CD4-positive, alpha-beta memory T cell (primary cell): ENCODE results near the gene FARP2. TPM values are rescaled to one million over a fixed set of nuclear protein-coding genes. Genes with fewer than 3 reads are reported as not detected.

Experiments used
- CTCF ChIA-PET: fragments of 350-600 bp; sonication (Branson Sonifier 250); formaldehyde crosslinking; loops from one replicate; lab custom pipeline; 2021; ENCODE audit warnings: inconsistent platforms; ENCODE audit not compliant: partially characterized antibody; lab: Charles Lee
- POLR2A ChIA-PET: fragments of 350-600 bp; sonication (Branson Sonifier 250); formaldehyde crosslinking; loops from one replicate; lab custom pipeline; 2021; ENCODE audit not compliant: partially characterized antibody; lab: Charles Lee
- DNase-seq, 5 donors: peaks; one replicate each; pipeline versions ENCODE4 v3.0.0 to v3.0.0-alpha.2; 2020 to 2022; ENCODE audit warnings: mixed read lengths in 1 of 5
- H3K27ac ChIP-seq: one replicate; pipeline ENCODE4 v1.7.0; 2013; ENCODE audit warnings: low read depth, low read length
- H3K27me3 ChIP-seq: 2 replicates; pipeline ENCODE4 v1.7.0; 2013; ENCODE audit warnings: mild to moderate bottlenecking, low read length, moderate library complexity; ENCODE audit not compliant: insufficient read depth
- H3K36me3 ChIP-seq: 2 replicates; pipeline ENCODE4 v1.7.0; 2013; ENCODE audit warnings: mild to moderate bottlenecking, low read length, moderate library complexity; ENCODE audit not compliant: insufficient read depth
- H3K4me1 ChIP-seq: 2 replicates; pipeline ENCODE4 v1.7.0; 2013; ENCODE audit warnings: mild to moderate bottlenecking, low read length, moderate library complexity; ENCODE audit not compliant: insufficient read depth
- H3K4me3 ChIP-seq, 2 donors: one replicate each; pipeline ENCODE4 v1.7.0; 2013; ENCODE audit warnings: low read length in 2 of 2, mild to moderate bottlenecking in 1 of 2
- H3K9me3 ChIP-seq, 2 donors: one replicate each; pipeline ENCODE4 v1.7.0; 2013; ENCODE audit warnings: low read length in 2 of 2, control low read depth in 1 of 2; ENCODE audit not compliant: control insufficient read depth in 1 of 2
- H3K27ac Mint-ChIP-seq, 7 donors: one replicate each; pipeline ENCODE4 v1.8.0; 2020 to 2021; ENCODE audit warnings: mixed read lengths in 7 of 7, mild to moderate bottlenecking in 6 of 7, inconsistent platforms in 3 of 7, moderate library complexity in 3 of 7
- H3K27me3 Mint-ChIP-seq, 2 donors: one replicate each; pipeline ENCODE4 v1.8.0; 2020 to 2021; ENCODE audit warnings: mixed read lengths in 2 of 2
- H3K36me3 Mint-ChIP-seq, 2 donors: one replicate each; pipeline ENCODE4 v1.8.0; 2020 to 2021; ENCODE audit warnings: mixed read lengths in 2 of 2, inconsistent platforms in 1 of 2, mild to moderate bottlenecking in 1 of 2
- H3K4me1 Mint-ChIP-seq, 4 donors: one replicate each; pipeline ENCODE4 v1.8.0; 2020 to 2021; ENCODE audit warnings: mixed read lengths in 4 of 4, mild to moderate bottlenecking in 1 of 4
- H3K4me3 Mint-ChIP-seq, 8 donors: one replicate each; pipeline ENCODE4 v1.8.0; 2020 to 2021; ENCODE audit warnings: mixed read lengths in 8 of 8, mild to moderate bottlenecking in 7 of 8, moderate library complexity in 6 of 8, inconsistent platforms in 3 of 8
- H3K9me3 Mint-ChIP-seq, 8 donors: one replicate each; pipeline ENCODE4 v1.8.0; 2020 to 2021; ENCODE audit warnings: mixed read lengths in 8 of 8, mild to moderate bottlenecking in 5 of 8, inconsistent platforms in 3 of 8, moderate library complexity in 1 of 8
- intact Hi-C: fragments of 100-400 bp; cut with micrococcal nuclease; formaldehyde crosslinking; loops from one replicate; pipeline ENCODE4 v1.15.1; 2023
- polyA plus RNA-seq, 2 donors: library from polyadenylated mRNA; unstranded; fragments of 300-500 nt; fragmentation: Illumina TruSeq; gene quantifications; one replicate each; pipeline ENCODE4 v1.2.3, GENCODE V29; 2021
- total RNA-seq, 2 experiments: library from RNA; stranded (reverse); gene quantifications; one replicate each; pipeline ENCODE4 v1.2.3, GENCODE V29; 2021

FARP2 gene
- total and polyA plus RNA-seq, 4 experiments from 2014 or later = 3.9 to 21.8 (median 11.4) TPM

- Mint-ChIP-seq H3K27ac (no peak overlapping the region), H3K4me1 (no peaks in the 10 kb centered on the region), H3K9me3 (no peaks in the 10 kb centered on the region), H3K36me3 (no peaks in the 10 kb centered on the region), H3K4me3 (no peak overlapping the region), H3K27me3 (peaks cover 6 to 14% of the 10 kb centered on the region in 2 donors)
- ChIA-PET CTCF (no interaction called here), POLR2A (no interaction called here)
- intact Hi-C loops = no loop called here
- no peaks in the 10 kb centered on the region for H3K4me1 ChIP-seq
- H3K4me3 ChIP-seq = no peak overlapping the region
- H3K36me3 ChIP-seq = no peaks in the 10 kb centered on the region
- H3K9me3 ChIP-seq = no peaks in the 10 kb centered on the region
- no peak for DNase-seq
- no peak overlapping the region for H3K27ac ChIP-seq
- H3K27me3 ChIP-seq = no peaks in the 10 kb centered on the region
These were observed 178.8 kb downstream of the FARP2 start for GRCh38 chr2:241534701-241535375.

DNA sequence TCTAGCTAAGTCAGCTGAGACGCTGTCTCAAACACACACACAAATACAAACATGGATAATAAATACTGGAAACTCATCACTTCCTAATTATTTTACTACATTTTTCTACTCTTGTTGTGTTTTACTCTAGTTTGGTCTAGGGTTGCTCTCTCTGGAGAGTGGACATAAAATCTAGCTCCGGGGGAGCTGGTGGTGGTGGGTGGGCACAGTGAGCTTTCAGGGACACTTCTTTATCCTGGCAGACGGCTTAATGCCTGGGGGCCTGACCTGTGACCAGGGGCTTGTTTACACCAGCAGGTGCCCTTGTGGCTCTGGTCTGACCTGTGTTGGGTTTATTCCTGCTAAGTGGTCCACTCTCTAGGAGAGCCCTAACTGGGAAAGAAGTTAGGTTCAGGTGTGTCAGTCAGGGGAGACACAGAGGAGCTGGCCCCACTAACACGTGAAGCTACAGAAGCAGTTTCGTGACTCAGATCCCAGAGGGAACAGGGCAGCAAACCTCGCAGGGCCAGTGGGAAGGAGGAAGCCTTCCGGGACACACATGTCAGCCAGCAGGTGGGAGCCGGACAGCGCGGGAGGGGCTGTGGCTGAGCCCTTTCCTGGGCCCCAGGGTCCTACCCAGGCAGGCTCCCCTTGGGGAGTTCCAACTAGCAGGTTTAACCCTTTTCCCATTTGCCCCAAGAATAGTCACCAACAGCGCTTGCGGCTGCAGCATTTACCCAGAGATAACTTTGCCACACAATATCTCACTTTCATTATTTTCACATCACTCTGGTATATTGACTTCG, 180.0 kb downstream of the FARP2 start:
- no peaks in the 10 kb centered on the region for H3K9me3 ChIP-seq
- Mint-ChIP-seq H3K9me3 (no peaks in the 10 kb centered on the region), H3K4me3 (no peak overlapping the region), H3K27ac (no peak overlapping the region), H3K36me3 (no peaks in the 10 kb centered on the region), H3K27me3 (peaks cover 9 to 12% of the 10 kb centered on the region in 2 donors), H3K4me1 (peaks cover 0 to 6% (median 4%) of the 10 kb centered on the region in 4 donors)
- H3K4me3 ChIP-seq = no peak overlapping the region
- no peak overlapping the region for H3K27ac ChIP-seq
- ChIA-PET POLR2A (no interaction called here), CTCF (no interaction called here)
- H3K27me3 ChIP-seq = no peaks in the 10 kb centered on the region
- H3K4me1 ChIP-seq = no peaks in the 10 kb centered on the region
- no peak for DNase-seq
- no peaks in the 10 kb centered on the region for H3K36me3 ChIP-seq
- intact Hi-C loops = no loop called here

DNA sequence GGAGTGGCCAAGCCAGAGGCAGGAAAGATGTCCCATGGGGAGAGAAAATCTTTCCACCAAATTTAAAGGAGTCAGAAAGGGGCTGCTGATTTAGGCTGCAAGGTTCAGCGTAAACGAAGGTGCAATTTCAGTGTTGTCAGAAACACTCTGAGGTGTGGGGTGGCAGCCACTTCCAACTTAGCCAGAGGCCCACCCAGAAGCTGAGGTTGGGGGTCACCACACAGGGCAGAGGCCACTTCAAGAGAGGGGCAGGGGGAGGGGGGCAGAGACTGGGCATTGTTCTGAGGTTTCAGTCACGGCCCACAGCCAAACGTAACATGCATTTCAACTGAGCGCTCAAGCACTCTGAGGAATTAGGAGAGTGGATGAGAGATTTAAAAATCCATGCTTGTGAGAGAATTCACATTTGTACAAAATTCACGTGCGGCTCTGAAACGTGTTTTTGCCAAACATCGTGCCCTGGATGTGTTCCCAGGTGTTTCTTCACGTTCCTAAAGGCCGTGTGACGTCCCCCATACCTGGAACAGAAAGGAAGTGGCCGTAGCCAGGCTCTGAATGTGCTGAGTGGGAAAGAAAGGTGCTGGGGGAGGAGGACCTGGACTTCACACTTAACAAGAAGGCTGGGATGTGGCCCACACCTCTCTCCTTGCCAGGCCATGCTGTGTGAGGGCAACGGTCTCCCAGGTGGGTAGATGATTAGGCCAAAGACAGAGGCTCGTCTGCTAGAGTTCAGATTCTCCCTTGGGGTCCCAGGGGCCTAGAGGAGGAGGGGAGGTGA, 182.9 kb downstream of the FARP2 start:
- CTCF ChIA-PET = no interaction called here
- no peak for DNase-seq
- Mint-ChIP-seq H3K27me3 (peaks cover 10 to 17% of the 10 kb centered on the region in 2 donors), H3K27ac (no peak overlapping the region), H3K4me1 (peaks cover 0 to 6% (median 4%) of the 10 kb centered on the region in 4 donors), H3K9me3 (no peaks in the 10 kb centered on the region), H3K36me3 (no peaks in the 10 kb centered on the region), H3K4me3 (peak overlapping the region in 2 of 8 donors; percentile 30 to 48)
- no peaks in the 10 kb centered on the region for H3K36me3 ChIP-seq
- POLR2A ChIA-PET = no interaction called here
- no peak overlapping the region for H3K4me3 ChIP-seq
- no peaks in the 10 kb centered on the region for H3K9me3 ChIP-seq
- no peak overlapping the region for H3K27ac ChIP-seq
- H3K27me3 ChIP-seq = no peaks in the 10 kb centered on the region
- H3K4me1 ChIP-seq = no peaks in the 10 kb centered on the region
- intact Hi-C loops = no loop called here

GRCh38 chr2:241539616-241540374, 183.7 kb downstream of the FARP2 start:
- no peak overlapping the region for H3K27ac Mint-ChIP-seq
- H3K4me1 Mint-ChIP-seq = peaks cover 0 to 6% (median 4%) of the 10 kb centered on the region in 4 donors
- no peaks in the 10 kb centered on the region for H3K36me3 Mint-ChIP-seq
- POLR2A ChIA-PET = no interaction called here
- H3K27me3 ChIP-seq = no peaks in the 10 kb centered on the region
- H3K27me3 Mint-ChIP-seq = peaks cover 9 to 17% of the 10 kb centered on the region in 2 donors
- H3K4me1 ChIP-seq = no peaks in the 10 kb centered on the region
- no peak overlapping the region for H3K4me3 ChIP-seq
- CTCF ChIA-PET = no interaction called here
- H3K27ac ChIP-seq = no peak overlapping the region
- intact Hi-C loops = no loop called here
- no peak overlapping the region for H3K4me3 Mint-ChIP-seq
- H3K9me3 Mint-ChIP-seq = no peaks in the 10 kb centered on the region
- H3K9me3 ChIP-seq = no peaks in the 10 kb centered on the region
- no peak for DNase-seq
- H3K36me3 ChIP-seq = no peaks in the 10 kb centered on the region

DNA sequence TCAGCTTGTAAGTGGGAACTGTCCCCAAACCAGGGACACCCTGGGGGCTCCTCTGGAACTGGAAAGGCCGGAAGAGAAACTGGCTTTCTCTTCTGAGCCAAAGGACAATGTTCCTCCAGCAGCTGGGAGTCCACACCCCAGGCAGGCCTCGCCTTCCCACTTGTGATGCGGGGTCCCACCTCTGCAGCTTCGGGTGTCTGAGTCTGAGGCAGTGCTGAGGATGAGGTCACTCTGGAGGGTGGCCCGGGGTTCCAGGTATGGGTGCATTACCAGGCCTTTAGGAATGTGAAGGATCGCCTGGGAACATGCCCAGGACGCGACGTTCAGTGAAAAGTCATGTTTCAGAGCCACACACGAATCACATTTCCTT, 184.3 kb downstream of the FARP2 start:
- DNase-seq = no peak
- Histone ChIP-seq H3K27me3 (no peaks in the 10 kb centered on the region), H3K27ac (no peak overlapping the region), H3K4me3 (no peak overlapping the region), H3K9me3 (no peaks in the 10 kb centered on the region), H3K36me3 (no peaks in the 10 kb centered on the region), H3K4me1 (no peaks in the 10 kb centered on the region)
- ChIA-PET POLR2A (no interaction called here), CTCF (no interaction called here)
- peaks cover 9 to 17% of the 10 kb centered on the region in 2 donors for H3K27me3 Mint-ChIP-seq
- H3K4me1 Mint-ChIP-seq = peaks cover 0 to 6% (median 4%) of the 10 kb centered on the region in 4 donors
- intact Hi-C loops = no loop called here
- no peaks in the 10 kb centered on the region for H3K36me3 Mint-ChIP-seq
- no peak overlapping the region for H3K27ac Mint-ChIP-seq
- H3K4me3 Mint-ChIP-seq = peak overlapping the region in 7 of 8 donors; percentile 17 to 73 (median 53)
- no peaks in the 10 kb centered on the region for H3K9me3 Mint-ChIP-seq

DNA sequence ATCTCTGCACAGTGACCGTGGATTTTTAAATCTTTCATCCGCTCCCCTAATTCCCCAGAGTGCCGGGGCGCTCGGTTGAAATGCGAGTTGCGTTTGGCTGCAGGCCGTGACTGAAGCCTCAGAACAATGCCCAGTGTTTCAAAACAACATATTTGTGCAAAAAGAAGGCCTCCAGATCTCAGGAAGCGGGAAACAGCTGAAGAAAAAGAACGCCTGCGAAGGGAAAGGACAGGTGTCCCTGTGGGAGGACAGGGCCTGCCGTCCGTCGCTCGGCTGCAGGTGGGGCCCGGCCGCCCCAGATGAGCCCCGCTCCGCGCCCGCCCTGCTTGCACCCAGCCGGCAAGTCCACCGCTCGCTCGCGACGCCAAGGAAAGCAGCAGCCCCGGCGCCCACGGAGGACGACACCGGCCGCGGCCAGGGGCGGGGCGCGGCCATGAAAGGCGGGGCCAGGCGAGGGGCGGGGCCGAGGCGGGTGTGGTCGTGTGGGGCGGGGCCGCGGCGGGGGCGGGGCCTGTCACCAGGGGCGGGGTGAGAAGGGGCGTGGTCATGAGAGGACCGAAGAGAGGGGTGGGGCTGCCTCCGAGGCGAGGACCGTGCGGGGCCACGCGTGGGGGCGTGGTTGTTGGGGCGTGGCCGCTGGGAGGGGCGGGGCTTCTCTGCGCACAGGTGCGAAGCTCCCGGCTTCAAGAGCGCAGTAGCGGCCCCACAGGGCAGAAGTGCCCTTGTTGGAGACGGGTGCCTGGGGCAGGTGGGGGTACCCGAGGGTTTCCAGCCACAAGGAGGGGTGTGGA, 184.9 kb downstream of the FARP2 start:
- Mint-ChIP-seq H3K4me1 (peaks cover 0 to 6% (median 4%) of the 10 kb centered on the region in 4 donors), H3K4me3 (peak overlapping the region in 7 of 8 donors; percentile 17 to 73 (median 53)), H3K27ac (no peak overlapping the region), H3K9me3 (no peaks in the 10 kb centered on the region), H3K36me3 (no peaks in the 10 kb centered on the region), H3K27me3 (peaks cover 9 to 17% of the 10 kb centered on the region in 2 donors)
- H3K27ac ChIP-seq = no peak overlapping the region
- no peaks in the 10 kb centered on the region for H3K27me3 ChIP-seq
- H3K4me3 ChIP-seq = no peak overlapping the region
- H3K36me3 ChIP-seq = no peaks in the 10 kb centered on the region
- H3K4me1 ChIP-seq = no peaks in the 10 kb centered on the region
- peak; percentile 43 to 62 (median 50) for DNase-seq
- ChIA-PET POLR2A (no interaction called here), CTCF (no interaction called here)
- no peaks in the 10 kb centered on the region for H3K9me3 ChIP-seq
- intact Hi-C loops = no loop called here
